NT2/D1 (cell line): ENCODE measurements around the gene SEL1L3.

ENCODE experiments used
- SUZ12 ChIP-seq: IDR thresholded peaks from 2 replicates; pipeline ENCODE4 v1.6.1; 2011; ENCODE audit not compliant: insufficient read length, insufficient read depth; ENCODE audit errors: extremely low read depth
- YY1 ChIP-seq: IDR thresholded peaks from 2 replicates; pipeline ENCODE4 v1.6.1; 2011; ENCODE audit not compliant: insufficient read length, insufficient read depth
- ZNF274 ChIP-seq: IDR thresholded peaks from 2 replicates; pipeline ENCODE4 v1.6.1; 2011; ENCODE audit warnings: mild to moderate bottlenecking, low read depth, low read length

GRCh38 chr4:25713812-25714211 is 149.0 kb downstream of the SEL1L3 start:
- TF ChIP-seq ZNF274 (no peak), SUZ12 (no peak), YY1 (no peak)
